ENCODE data around the gene CHD5. TPM values are rescaled to one million over a fixed set of nuclear protein-coding genes. Genes with fewer than 3 reads are reported as not detected.

CHD5 gene
- total RNA-seq, 4 donors from 2014 or later, result 0.04 to 0.36 (median 0.13) TPM; not detected in 1

DNA sequence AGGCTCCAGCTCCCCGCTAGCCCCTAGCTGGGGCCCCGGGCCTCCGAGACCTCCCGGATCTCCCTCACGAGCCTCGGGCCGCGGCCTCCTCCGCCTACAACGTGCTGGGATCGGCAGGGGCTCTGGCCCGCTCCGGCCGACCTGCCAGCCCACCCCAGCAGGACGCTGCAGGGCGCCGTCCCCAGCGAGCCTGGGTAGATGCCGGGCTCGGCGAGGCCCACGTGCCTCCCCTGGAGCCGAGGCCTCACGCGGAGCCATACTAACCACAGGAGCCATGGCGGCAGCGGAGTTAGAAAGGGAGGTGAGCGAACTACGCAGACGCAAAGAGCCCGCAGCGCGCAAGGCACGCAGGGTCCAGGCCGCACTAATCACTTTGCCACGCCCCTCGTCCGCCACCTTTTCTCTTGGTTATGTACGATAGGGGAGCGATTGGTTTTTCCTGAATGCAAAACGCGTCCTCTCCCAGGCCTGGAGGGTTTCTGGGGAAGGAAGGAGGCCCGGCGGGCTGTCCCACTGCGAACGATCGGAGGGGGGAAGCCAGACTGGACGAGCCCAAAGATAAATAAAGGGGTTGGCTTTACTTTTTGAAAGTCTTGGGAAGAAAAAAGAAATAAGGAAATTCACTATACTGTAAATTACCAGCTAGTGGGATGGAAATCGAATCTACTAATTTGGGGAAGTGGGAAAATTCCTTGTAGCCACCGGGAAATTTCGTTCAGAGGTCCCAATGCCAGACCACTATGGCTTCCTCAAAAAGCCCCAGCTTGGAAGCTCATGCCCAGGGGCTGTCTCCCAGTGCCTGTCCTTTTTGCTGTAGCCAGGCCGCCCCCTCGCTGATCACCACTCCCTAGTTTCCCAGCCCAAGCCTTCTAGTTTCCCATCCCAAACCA is 19.4 kb upstream of the CHD5 start, which contains the start of gene RPL22:
TSS of gene RPL22 (minus strand) at position 298 of the 890 bp plus-strand sequence. CDS start at position 276, 22 bp downstream.
- peak; percentile 99 for DNase-seq (ENCODE audit: low spot score in 2 of 2)
- peak within 1 kb of the TSS; percentile 84 for H3K27ac ChIP-seq
- no peaks in the 10 kb centered on the region for H3K9me3 ChIP-seq
- H3K27me3 ChIP-seq, result no peaks in the 10 kb centered on the region
- peak within 1 kb of the TSS; percentile 100 for H3K4me3 ChIP-seq
- WGBS, result under 1% methylated on average over 35 of the region's 53 CpGs
- TF ChIP-seq CTCF (IDR thresholded peaks at IDR 0.05), result no peak
- TF ChIP-seq POLR2AphosphoS5 (IDR thresholded peaks at IDR 0.05), result peak; percentile 14 to 92 (median 90)
- peak; percentile 23 to 53 for TF ChIP-seq POLR2A (IDR thresholded peaks at IDR 0.05)
- peaks cover 19% of the 10 kb centered on the region for H3K36me3 ChIP-seq
- H3K4me1 ChIP-seq, result peaks cover 28% of the 10 kb centered on the region

- Histone ChIP-seq H3K27me3 (no peaks in the 10 kb centered on the region), H3K27ac (peak overlapping the region; percentile 84), H3K36me3 (peaks cover 27% of the 10 kb centered on the region), H3K4me3 (peak overlapping the region; percentile 100), H3K9me3 (no peaks in the 10 kb centered on the region), H3K4me1 (peaks cover 28% of the 10 kb centered on the region)
- TF ChIP-seq POLR2A (IDR thresholded peaks at IDR 0.05) (no peak), CTCF (IDR thresholded peaks at IDR 0.05) (no peak), EP300 (IDR thresholded peaks at IDR 0.05) (no peak), POLR2AphosphoS5 (IDR thresholded peaks at IDR 0.05) (no peak)
- WGBS, result 2% methylated on average over 12 of the region's 31 CpGs
- peak in 1 of 2 donors; percentile 70 for DNase-seq (ENCODE audit: low spot score in 2 of 2)
These were observed 18.7 kb upstream of the CHD5 start for GRCh38 chr1:6198646-6199297.

DNA sequence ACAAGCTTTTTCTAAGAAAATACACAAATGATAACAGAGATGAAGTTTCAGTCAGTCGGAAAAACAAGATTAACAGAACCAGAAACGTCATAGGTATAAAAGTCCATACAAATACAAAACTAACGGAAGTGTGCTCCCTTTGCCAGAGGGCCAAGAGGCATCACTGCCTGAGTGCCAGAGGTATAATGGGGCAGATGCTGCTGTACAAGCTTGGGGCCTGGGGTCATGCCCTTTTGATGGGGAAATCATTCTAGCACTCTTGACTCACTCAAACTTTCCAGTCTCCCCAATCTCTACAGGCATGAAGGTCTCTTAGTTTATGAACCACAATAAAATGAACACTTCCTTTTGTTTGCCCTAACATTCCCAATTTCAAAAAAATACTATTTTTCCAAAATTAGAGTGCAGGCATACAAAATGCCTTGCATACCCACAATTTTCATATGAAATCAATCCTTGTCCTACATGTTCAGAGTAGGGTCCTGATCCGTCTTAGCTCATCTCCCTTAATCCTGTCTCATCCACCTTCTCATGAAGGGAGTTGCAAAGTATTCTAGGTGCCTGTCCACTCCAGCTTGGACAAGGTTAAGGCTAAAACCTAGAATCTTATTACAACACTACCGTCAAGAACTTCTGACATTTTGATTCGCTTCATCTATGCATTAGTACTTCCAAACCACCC is 17.8 kb upstream of the CHD5 start:
- TF ChIP-seq CTCF (IDR thresholded peaks at IDR 0.05), result no peak
- no peak for TF ChIP-seq POLR2A (IDR thresholded peaks at IDR 0.05)
- no peak for TF ChIP-seq POLR2AphosphoS5 (IDR thresholded peaks at IDR 0.05)
- no peak for TF ChIP-seq EP300 (IDR thresholded peaks at IDR 0.05)
- DNase-seq (ENCODE audit: low spot score in 2 of 2), result no peak
- Histone ChIP-seq H3K4me3 (peak overlapping the region; percentile 100), H3K9me3 (no peaks in the 10 kb centered on the region), H3K4me1 (peaks cover 28% of the 10 kb centered on the region), H3K27ac (no peak overlapping the region), H3K27me3 (no peaks in the 10 kb centered on the region), H3K36me3 (peaks cover 36% of the 10 kb centered on the region)
- WGBS, result 57% methylated on average over 6 of the region's 6 CpGs

GRCh38 chr1:6191968-6192367 is 11.8 kb upstream of the CHD5 start:
- peaks cover 91% of the 10 kb centered on the region for H3K36me3 ChIP-seq
- TF ChIP-seq EP300 (IDR thresholded peaks at IDR 0.05), result no peak
- TF ChIP-seq POLR2A (IDR thresholded peaks at IDR 0.05), result no peak
- TF ChIP-seq CTCF (IDR thresholded peaks at IDR 0.05), result no peak
- no peak for TF ChIP-seq POLR2AphosphoS5 (IDR thresholded peaks at IDR 0.05)

More at GRCh38 chr1:6191968-6192367, 11.8 kb upstream of the CHD5 start:
- H3K27me3 ChIP-seq, result no peaks in the 10 kb centered on the region
- no peak overlapping the region for H3K4me3 ChIP-seq
- DNase-seq (ENCODE audit: low spot score in 2 of 2), result no peak
- 80% methylated on average over 1 of the region's 1 CpG for WGBS
- no peak overlapping the region for H3K27ac ChIP-seq
- no peaks in the 10 kb centered on the region for H3K9me3 ChIP-seq
- no peaks in the 10 kb centered on the region for H3K4me1 ChIP-seq
